DND-41 (cell line): ENCODE data around the gene SCN3B.

Source experiments
- CTCF ChIP-seq: IDR thresholded peaks from 2 replicates; pipeline ENCODE4 v1.5.1; 2012; ENCODE audit warnings: borderline replicate concordance, low read length, moderate library complexity, mild to moderate bottlenecking; ENCODE audit not compliant: poor library complexity, severe bottlenecking; ENCODE audit errors: extremely low read depth
- EZH2 ChIP-seq: IDR thresholded peaks from 3 replicates; pipeline ENCODE4 v1.6.1; 2012; ENCODE audit warnings: borderline replicate concordance, low read depth, mild to moderate bottlenecking, moderate library complexity, low read length, inconsistent platforms; ENCODE audit not compliant: severe bottlenecking

- TF ChIP-seq CTCF (no peak), EZH2 (no peak)
These were observed 31.8 kb downstream of the SCN3B start for GRCh38 chr11:123622576-123622975.
